Cardiac septum (tissue), 1 donor: Measurements from ENCODE around the gene EPPIN. TPM values are rescaled to one million over a fixed set of nuclear protein-coding genes. Genes with fewer than 3 reads are reported as not detected.

Experiments used
- total RNA-seq: library from RNA; stranded (reverse); fragmentation: NEBNext Ultra II Directional; extraction: Animal tissue kit (Norgen Biotek cat#: 25700); gene quantifications from one replicate; pipeline ENCODE4 v1.2.1, GENCODE V29; 2021
- donor health status: DM: no; HTN: no; CAD: no.

The EPPIN gene
- total RNA-seq, 1 donor from 2014 or later = not detected

Other genes with a start within 250 kb of the EPPIN start
- not detected for gene RBPJL, start 240.6 kb downstream of the EPPIN start, total RNA-seq
- not detected for gene MATN4, start 239.1 kb downstream of the EPPIN start, total RNA-seq
- gene SDC4, start 199.0 kb downstream of the EPPIN start, total RNA-seq = 100 TPM
- gene SYS1, start 184.2 kb downstream of the EPPIN start, total RNA-seq = 17.4 TPM
- gene TP53TG5, start 169.1 kb downstream of the EPPIN start, total RNA-seq = 2.2 TPM
- gene DBNDD2, start 139.1 kb downstream of the EPPIN start, total RNA-seq = 209 TPM
- 139 TPM for gene PIGT, start 131.3 kb downstream of the EPPIN start, total RNA-seq
- 1.0 TPM for gene WFDC2, start 77.6 kb downstream of the EPPIN start, total RNA-seq
- not detected for gene SPINT3, start 31.8 kb downstream of the EPPIN start, total RNA-seq
- gene WFDC6, start 7.9 kb downstream of the EPPIN start, total RNA-seq = not detected
- not detected for gene WFDC8, start 31.9 kb upstream of the EPPIN start, total RNA-seq
- gene WFDC10A, start 82.3 kb upstream of the EPPIN start, total RNA-seq = not detected
- not detected for gene WFDC9, start 83.9 kb upstream of the EPPIN start, total RNA-seq
- not detected for gene WFDC11, start 122.8 kb upstream of the EPPIN start, total RNA-seq
- gene WFDC13, start 154.6 kb upstream of the EPPIN start, total RNA-seq = not detected
- gene WFDC10B, start 157.6 kb upstream of the EPPIN start, total RNA-seq = not detected
- gene SPINT4, start 174.9 kb upstream of the EPPIN start, total RNA-seq = not detected
- gene WFDC3, start 244.5 kb upstream of the EPPIN start, total RNA-seq = 2.0 TPM
- gene DNTTIP1, start 244.6 kb upstream of the EPPIN start, total RNA-seq = 26.3 TPM